Psoas muscle (tissue), 8 donors: ENCODE data around the gene MYORG. TPM values are rescaled to one million over a fixed set of nuclear protein-coding genes. Genes with fewer than 3 reads are reported as not detected.
A peak's percentile ranks its signal among the peaks of the same experiment; 100 is the strongest.

ENCODE experiments used
- ATAC-seq, 4 donors: fragments of 200-7000 bp; cut with Tn5 transposase; one replicate each; pipeline ENCODE4 v1.9.1; 2020; ENCODE audit warnings: moderate library complexity in 3 of 4, mild to moderate bottlenecking in 2 of 4
- DNase-seq, 2 donors: peaks; one replicate each; pipeline ENCODE4 v3.0.0-alpha.2; 2020
- H3K27ac ChIP-seq: fragments of 200-600 bp; one replicate; pipeline ENCODE4 v1.8.0; 2022
- H3K27me3 ChIP-seq, 3 donors: fragments of 200-600 bp in 1 of 3; one replicate each; pipeline versions ENCODE4 v1.6.1 to v1.8.0; 2013 to 2022; ENCODE audit warnings: low read length in 2 of 3, mild to moderate bottlenecking in 2 of 3, moderate library complexity in 1 of 3; ENCODE audit not compliant: insufficient read depth in 3 of 3
- H3K36me3 ChIP-seq, 2 donors: fragments of 200-600 bp in 1 of 2; one replicate each; pipeline versions ENCODE4 v1.6.1 to v1.8.0; 2013 to 2022; ENCODE audit warnings: low read depth in 1 of 2, mild to moderate bottlenecking in 1 of 2, moderate library complexity in 1 of 2; ENCODE audit not compliant: insufficient read depth in 1 of 2
- H3K4me1 ChIP-seq: fragments of 200-600 bp; one replicate; pipeline ENCODE4 v1.8.0; 2022
- H3K4me3 ChIP-seq: fragments of 200-600 bp; one replicate; pipeline ENCODE4 v1.8.0; 2022; ENCODE audit warnings: mild to moderate bottlenecking
- H3K9me3 ChIP-seq: fragments of 200-600 bp; one replicate; pipeline ENCODE4 v1.8.0; 2022
- CTCF ChIP-seq: fragments of 200-600 bp; IDR thresholded peaks from one replicate; pipeline ENCODE4 v1.8.0; 2022; ENCODE audit warnings: antibody characterized with exemption
- WGBS, 3 donors: extraction: QIAGEN DNeasy Blood & Tissue Kit; methylation state at CpG; one replicate each; pipeline versions ENCODE4 v1.1.6 to v1.1.7; 2013; 5-methylcytosine and 5-hydroxymethylcytosine counted together
- intact Hi-C, 2 donors: fragments of 100-400 bp; cut with DNase I; formaldehyde crosslinking; loops; one replicate each; pipeline versions ENCODE4 v1.11.0 to v1.14.2; 2022
- polyA plus RNA-seq, 3 donors: library from polyadenylated mRNA; stranded (reverse); fragments of 200-250 nt; gene quantifications; one replicate each; pipeline ENCODE4 v1.2.3, GENCODE V29; 2013
- total RNA-seq, 4 donors: library from RNA; stranded (reverse); fragmentation: NEBNext Ultra II Directional in 2 of 4; extraction: Animal tissue kit (Norgen Biotek cat#: 25700) in 2 of 4; gene quantifications; one replicate each; pipeline versions ENCODE4 v1.2.1 to v1.2.4, GENCODE V29; 2021 to 2023
- donor health status: healthy with polysubstance abuse.
- donor health status: DM: no; HTN: no; CAD: no; lungs with moderate emphysema.
- donor health status: Bipolar disorder and iron deficiency.
- donor health status: healthy.
- donor health status: DM: yes; HTN: yes; CAD: no.
- donor health status: DM: no; HTN: no; CAD: no.
- donor health status: DM: no; HTN: no; CAD: no.
- donor health status: DM: yes; HTN: yes; CAD: no.

Gene MYORG
- total and polyA plus RNA-seq, 7 donors = 6.3 to 50.7 (median 28.9) TPM

GRCh38 chr9:34392511-34392910 lies 15.8 kb upstream of the MYORG start:
- 39 to 42% (median 42%) methylated on average over 1 of the region's 1 CpG for WGBS, 3 donors
- H3K27me3 ChIP-seq = no peaks in the 10 kb centered on the region
- H3K9me3 ChIP-seq = no peaks in the 10 kb centered on the region
- no peaks in the 10 kb centered on the region for H3K4me1 ChIP-seq
- intact Hi-C loops = no loop called here
- TF ChIP-seq CTCF = no peak
- ATAC-seq (peak in 3 of 4 donors; percentile 35 to 61 (median 39)), DNase-seq (no peak)
- H3K4me3 ChIP-seq = no peak overlapping the region
- peaks cover 0 to 2% of the 10 kb centered on the region in 2 donors for H3K36me3 ChIP-seq
- H3K27ac ChIP-seq = no peak overlapping the region

GRCh38 chr9:34387239-34387638 lies 10.5 kb upstream of the MYORG start:
- 84 to 86% (median 85%) methylated on average over 4 of the region's 4 CpGs for WGBS, 3 donors
- Histone ChIP-seq H3K4me1 (no peaks in the 10 kb centered on the region), H3K27ac (no peak overlapping the region), H3K4me3 (no peak overlapping the region), H3K36me3 (no peaks in the 10 kb centered on the region), H3K9me3 (no peaks in the 10 kb centered on the region), H3K27me3 (no peaks in the 10 kb centered on the region)
- no peak for DNase-seq
- no peak for ATAC-seq
- intact Hi-C loops = no loop called here
- TF ChIP-seq CTCF = no peak

- intact Hi-C loops = no loop called here
- WGBS, 3 donors = 89 to 94% (median 89%) methylated on average over 3 of the region's 3 CpGs
- no peak overlapping the region for H3K27ac ChIP-seq
- H3K9me3 ChIP-seq = no peaks in the 10 kb centered on the region
- no peaks in the 10 kb centered on the region for H3K4me1 ChIP-seq
- no peak for DNase-seq
- H3K36me3 ChIP-seq = no peaks in the 10 kb centered on the region
- ATAC-seq = no peak
- no peaks in the 10 kb centered on the region for H3K27me3 ChIP-seq
- H3K4me3 ChIP-seq = no peak overlapping the region
- no peak for TF ChIP-seq CTCF
Observed at GRCh38 chr9:34386656-34387055, 10.0 kb upstream of the MYORG start.

- Histone ChIP-seq H3K4me1 (peaks cover 6% of the 10 kb centered on the region), H3K27me3 (no peaks in the 10 kb centered on the region), H3K36me3 (no peaks in the 10 kb centered on the region), H3K4me3 (no peak overlapping the region), H3K9me3 (no peaks in the 10 kb centered on the region), H3K27ac (no peak overlapping the region)
- TF ChIP-seq CTCF = no peak
- intact Hi-C loops = no loop called here
- 93 to 95% (median 93%) methylated on average over 6 of the region's 6 CpGs for WGBS, 3 donors
- no peak for ATAC-seq
- DNase-seq = no peak
Observed at GRCh38 chr9:34385561-34386230, 9.0 kb upstream of the MYORG start.
